Measurements from ENCODE around the gene CEP76. TPM values are rescaled to one million over a fixed set of nuclear protein-coding genes. Genes with fewer than 3 reads are reported as not detected.

CEP76 gene
- total and polyA plus RNA-seq, 7 donors = 2.3 to 6.4 (median 4.2) TPM

GRCh38 chr18:12656938-12657683, 45.4 kb downstream of the CEP76 start:
- H3K9me3 ChIP-seq = no peaks in the 10 kb centered on the region
- H3K27me3 ChIP-seq (ENCODE audit: insufficient read depth in 3 of 3, low read length in 2 of 3) = no peaks in the 10 kb centered on the region
- 0 to 1% (median 0%) methylated on average over 37 to 88 of the region's 89 CpGs for WGBS, 3 donors
- intact Hi-C loops (cut with DNase I) = loop anchor here in 1 of 2 donors (5.0 kb wide), 1 partner anchor 105 kb away; no protein-coding TSS in a partner anchor
- ATAC-seq (peak; percentile 63 to 79 (median 68)), DNase-seq (peak; percentile 52 to 69)
- peaks cover 22% of the 10 kb centered on the region for H3K4me1 ChIP-seq
- no peaks in the 10 kb centered on the region for H3K36me3 ChIP-seq (ENCODE audit: insufficient read depth in 1 of 2, low read depth in 1 of 2)
- TF ChIP-seq, protein P1, sequence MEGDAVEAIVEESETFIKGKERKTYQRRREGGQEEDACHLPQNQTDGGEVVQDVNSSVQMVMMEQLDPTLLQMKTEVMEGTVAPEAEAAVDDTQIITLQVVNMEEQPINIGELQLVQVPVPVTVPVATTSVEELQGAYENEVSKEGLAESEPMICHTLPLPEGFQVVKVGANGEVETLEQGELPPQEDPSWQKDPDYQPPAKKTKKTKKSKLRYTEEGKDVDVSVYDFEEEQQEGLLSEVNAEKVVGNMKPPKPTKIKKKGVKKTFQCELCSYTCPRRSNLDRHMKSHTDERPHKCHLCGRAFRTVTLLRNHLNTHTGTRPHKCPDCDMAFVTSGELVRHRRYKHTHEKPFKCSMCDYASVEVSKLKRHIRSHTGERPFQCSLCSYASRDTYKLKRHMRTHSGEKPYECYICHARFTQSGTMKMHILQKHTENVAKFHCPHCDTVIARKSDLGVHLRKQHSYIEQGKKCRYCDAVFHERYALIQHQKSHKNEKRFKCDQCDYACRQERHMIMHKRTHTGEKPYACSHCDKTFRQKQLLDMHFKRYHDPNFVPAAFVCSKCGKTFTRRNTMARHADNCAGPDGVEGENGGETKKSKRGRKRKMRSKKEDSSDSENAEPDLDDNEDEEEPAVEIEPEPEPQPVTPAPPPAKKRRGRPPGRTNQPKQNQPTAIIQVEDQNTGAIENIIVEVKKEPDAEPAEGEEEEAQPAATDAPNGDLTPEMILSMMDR (IDR thresholded peaks at IDR 0.05) = no peak
- H3K4me3 ChIP-seq = peak overlapping the region; percentile 93
- H3K27ac ChIP-seq = peak overlapping the region; percentile 96

DNA sequence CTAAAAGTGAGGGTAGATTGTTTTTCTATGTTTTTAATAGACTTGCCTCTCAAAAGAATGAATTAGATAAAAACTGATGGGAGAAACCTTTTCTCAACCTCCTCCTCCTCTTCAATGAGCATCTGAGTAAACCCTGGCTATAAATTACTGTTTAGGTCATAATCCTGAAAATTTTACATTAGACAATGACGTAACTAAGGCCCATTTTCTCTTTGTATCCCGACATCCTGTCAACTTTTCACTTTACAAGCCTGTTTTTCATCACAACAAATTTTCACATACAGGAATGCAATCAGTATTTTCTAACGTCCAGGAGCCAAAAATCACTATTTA, 46.0 kb downstream of the CEP76 start:
- Histone ChIP-seq H3K36me3 (ENCODE audit: insufficient read depth in 1 of 2, low read depth in 1 of 2) (no peaks in the 10 kb centered on the region), H3K9me3 (no peaks in the 10 kb centered on the region), H3K4me3 (peak overlapping the region; percentile 93), H3K27ac (peak overlapping the region; percentile 96), H3K27me3 (ENCODE audit: insufficient read depth in 3 of 3, low read length in 2 of 3) (no peaks in the 10 kb centered on the region), H3K4me1 (peaks cover 28% of the 10 kb centered on the region)
- DNase-seq (no peak), ATAC-seq (no peak)
- TF ChIP-seq, protein P1 (IDR thresholded peaks at IDR 0.05) = no peak
- intact Hi-C loops (cut with DNase I) = loop anchor here in 1 of 2 donors (5.0 kb wide), 1 partner anchor 104 kb away; no protein-coding TSS in a partner anchor
- 8 to 16% (median 10%) methylated on average over 3 of the region's 3 CpGs for WGBS, 3 donors

DNA sequence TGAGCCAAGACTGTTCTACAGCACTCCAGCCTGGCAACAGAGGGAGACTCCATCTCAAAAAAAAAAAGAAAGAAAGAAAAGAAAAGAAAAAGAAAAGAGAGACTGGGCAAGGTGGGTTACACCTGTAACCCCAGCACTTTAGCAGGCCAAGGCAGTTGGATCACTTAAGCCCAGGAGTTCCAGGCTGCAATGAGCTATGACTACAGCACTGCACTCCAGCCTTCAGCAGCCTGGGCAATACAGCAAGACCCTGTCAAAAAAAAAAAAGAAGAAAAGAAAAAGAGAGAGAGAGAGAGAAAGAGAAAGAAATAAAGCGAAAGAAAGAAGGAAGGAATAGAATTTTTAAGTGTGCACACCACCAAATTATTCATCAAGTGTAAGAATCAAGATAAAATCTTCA, 47.6 kb downstream of the CEP76 start:
- DNase-seq (no peak), ATAC-seq (no peak)
- Histone ChIP-seq H3K4me3 (no peak overlapping the region), H3K4me1 (peaks cover 29% of the 10 kb centered on the region), H3K36me3 (ENCODE audit: insufficient read depth in 1 of 2, low read depth in 1 of 2) (no peaks in the 10 kb centered on the region), H3K9me3 (no peaks in the 10 kb centered on the region), H3K27me3 (ENCODE audit: insufficient read depth in 3 of 3, low read length in 2 of 3) (no peaks in the 10 kb centered on the region), H3K27ac (no peak overlapping the region)
- TF ChIP-seq, protein P1 (IDR thresholded peaks at IDR 0.05) = no peak
- WGBS, 3 donors = 94 to 98% (median 95%) methylated on average over 1 of the region's 1 CpG
- intact Hi-C loops (cut with DNase I) = loop anchor here in 1 of 2 donors (5.0 kb wide), 1 partner anchor 103 kb away; no protein-coding TSS in a partner anchor

DNA sequence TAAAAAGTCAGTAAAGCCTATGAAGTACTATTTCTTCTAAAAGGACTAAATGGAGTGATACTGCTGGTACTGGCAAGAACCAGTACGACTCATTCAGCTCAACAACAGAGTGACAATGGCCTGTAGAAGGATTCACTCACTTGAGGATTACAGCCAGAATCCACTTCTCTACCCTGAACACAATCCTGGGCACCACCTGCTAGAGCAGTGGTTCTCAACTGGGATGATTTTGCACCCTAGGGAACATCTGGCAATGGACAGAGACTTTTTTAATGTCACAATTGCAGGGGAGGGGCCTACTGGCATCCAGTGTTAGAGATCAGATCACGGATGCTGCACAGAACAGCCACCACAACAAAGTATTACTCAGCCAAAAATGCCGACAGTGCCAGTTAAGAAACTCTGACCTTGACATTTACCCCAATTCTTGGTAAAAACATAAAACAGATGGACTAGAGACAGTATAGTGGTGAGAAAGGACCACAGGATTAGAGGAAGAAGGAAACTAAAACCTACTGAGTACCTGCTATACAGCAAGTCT, 49.6 kb downstream of the CEP76 start:
- peak in 1 of 2 donors; percentile 18 for DNase-seq
- intact Hi-C loops (cut with DNase I) = no loop called here

More for the DNA sequence above, 49.6 kb downstream of the CEP76 start:
- no peaks in the 10 kb centered on the region for H3K36me3 ChIP-seq (ENCODE audit: insufficient read depth in 1 of 2, low read depth in 1 of 2)
- TF ChIP-seq, protein P1 (IDR thresholded peaks at IDR 0.05) = no peak
- H3K4me3 ChIP-seq = no peak overlapping the region
- H3K4me1 ChIP-seq = peaks cover 26% of the 10 kb centered on the region
- WGBS, 3 donors = 23 to 31% (median 29%) methylated on average over 3 of the region's 3 CpGs
- no peaks in the 10 kb centered on the region for H3K27me3 ChIP-seq (ENCODE audit: insufficient read depth in 3 of 3, low read length in 2 of 3)
- H3K9me3 ChIP-seq = no peaks in the 10 kb centered on the region
- peak overlapping the region; percentile 46 for H3K27ac ChIP-seq
- peak in 3 of 4 donors; percentile 40 to 75 (median 45) for ATAC-seq
